Measurements from ENCODE around the gene TBC1D1. TPM values are rescaled to one million over a fixed set of nuclear protein-coding genes. Genes with fewer than 3 reads are reported as not detected.

Gene TBC1D1
- total RNA-seq, 1 experiment from 2014 or later: 49.9 TPM

Other genes with a start within 250 kb of the TBC1D1 start
- 40.9 and 45.9 TPM in 2 replicates for gene RELL1, start 204.7 kb upstream of the TBC1D1 start, total RNA-seq (2014; rRNA removed; shearing (Covaris generic))
- 46.5 and 48.7 TPM in 2 replicates for gene PGM2, start 64.4 kb upstream of the TBC1D1 start, total RNA-seq (2014; rRNA removed; shearing (Covaris generic))
- not detected in 2 replicates for gene PTTG2, start 69.3 kb downstream of the TBC1D1 start, total RNA-seq (2014; rRNA removed; shearing (Covaris generic))